ENCODE measurements around the gene MYO18A.
"Not testable (repeated sequence)": the region's sequence is repeated elsewhere in the genome, so short reads cannot be mapped to it uniquely, and the experiment has no call there.

MYO18A gene

GRCh38 chr17:29193146-29193545, 12.9 kb upstream of the MYO18A start:
- DNase-seq = no peak

GRCh38 chr17:29190592-29191207, 10.5 kb upstream of the MYO18A start:
- no peak for DNase-seq

GRCh38 chr17:29190039-29190438, 9.8 kb upstream of the MYO18A start:
- no peak for DNase-seq

GRCh38 chr17:29189355-29189754, 9.2 kb upstream of the MYO18A start:
- no peak for DNase-seq

GRCh38 chr17:29181226-29181625, 1.0 kb upstream of the MYO18A start:
- DNase-seq = no peak

GRCh38 chr17:29180788-29181160, 576 bp upstream of the MYO18A start:
- no peak for DNase-seq

- no peak for DNase-seq
Observed at GRCh38 chr17:29179232-29180033, 765 bp downstream of the MYO18A start.

GRCh38 chr17:29178750-29179231, 1.4 kb downstream of the MYO18A start:
- DNase-seq = no peak

- no peak for DNase-seq
Observed at GRCh38 chr17:29177871-29178749, 2.1 kb downstream of the MYO18A start.

- no peak for DNase-seq
Observed at GRCh38 chr17:29177541-29177870, 2.7 kb downstream of the MYO18A start.

- peak; percentile 25 for DNase-seq
Observed at GRCh38 chr17:29176558-29177351, 3.4 kb downstream of the MYO18A start.

GRCh38 chr17:29175349-29175748, 4.8 kb downstream of the MYO18A start:
- DNase-seq = no peak

- DNase-seq = no peak
Observed at GRCh38 chr17:29172589-29172988, 7.6 kb downstream of the MYO18A start.

- DNase-seq = no peak
Observed at GRCh38 chr17:29170682-29171081, 9.5 kb downstream of the MYO18A start.

GRCh38 chr17:29169806-29170591, 10.2 kb downstream of the MYO18A start:
- DNase-seq = no peak

- DNase-seq = not testable (repeated sequence)
Observed at GRCh38 chr17:29168759-29169126, 11.5 kb downstream of the MYO18A start.

GRCh38 chr17:29168079-29168758, 12.0 kb downstream of the MYO18A start:
- no peak for DNase-seq

GRCh38 chr17:29167393-29168078, 12.7 kb downstream of the MYO18A start:
- no peak for DNase-seq

- no peak for DNase-seq
Observed at GRCh38 chr17:29166507-29166887, 13.7 kb downstream of the MYO18A start.

- no peak for DNase-seq
Observed at GRCh38 chr17:29165800-29166506, 14.2 kb downstream of the MYO18A start.
